Activated CD4-positive, alpha-beta T cell treated with anti-CD3 and anti-CD28 coated beads, Interleukin-2, amount 50 U/mL, for 4 hours (primary cell): ENCODE measurements around the gene ARHGAP11B.
"Not testable (repeated sequence)": the region's sequence is repeated elsewhere in the genome, so short reads cannot be mapped to it uniquely, and the experiment has no call there.

Experiments used
- DNase-seq, 2 experiments: peaks; one replicate each; pipeline ENCODE4 v3.0.0-alpha.2; 2020

The ARHGAP11B gene

DNA sequence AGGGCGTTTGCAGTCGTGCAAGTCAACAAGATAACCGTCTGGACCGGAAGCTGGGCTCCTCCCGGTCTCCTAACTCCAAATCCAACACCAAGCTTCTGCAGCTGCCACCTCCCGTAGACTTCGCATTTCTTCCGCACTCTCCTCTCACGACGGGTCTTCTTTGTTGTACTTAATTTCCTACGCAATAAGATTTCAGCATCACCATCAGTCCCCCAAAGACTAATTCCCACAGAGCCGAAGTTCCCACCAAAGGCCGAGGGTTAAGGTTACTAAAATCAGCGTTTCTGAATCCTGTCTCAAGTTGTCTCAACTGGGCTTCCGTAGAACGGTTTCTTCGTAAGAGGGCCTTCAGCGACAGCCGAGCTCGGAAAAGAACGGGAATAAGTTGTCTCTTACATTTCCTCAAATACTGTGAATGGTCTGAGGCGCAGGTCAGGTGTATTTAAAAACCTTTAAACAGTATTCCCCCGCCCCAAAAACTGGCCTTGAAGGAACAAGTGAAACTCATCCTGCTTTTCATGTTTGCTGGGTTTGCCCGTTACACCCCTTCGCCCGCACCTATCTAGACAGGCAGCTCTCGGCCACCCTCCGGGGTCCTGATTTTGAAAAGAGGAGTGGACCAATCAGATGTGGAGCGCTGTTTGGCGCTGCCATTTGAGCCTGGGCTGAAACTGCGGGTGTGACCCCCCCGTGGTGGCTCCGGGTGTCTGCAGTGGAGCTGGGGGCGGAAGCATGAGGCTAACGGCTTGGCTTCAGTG lies at the start of gene ARHGAP11B:
Gene ARHGAP11B, plus strand, starts transcription at position 693 of the 758 bp plus-strand sequence.
- peak; percentile 92 to 93 for DNase-seq

GRCh38 chr15:30579394-30579970 lies 46.4 kb upstream of the ARHGAP11B start:
- not testable (repeated sequence) for DNase-seq

DNA sequence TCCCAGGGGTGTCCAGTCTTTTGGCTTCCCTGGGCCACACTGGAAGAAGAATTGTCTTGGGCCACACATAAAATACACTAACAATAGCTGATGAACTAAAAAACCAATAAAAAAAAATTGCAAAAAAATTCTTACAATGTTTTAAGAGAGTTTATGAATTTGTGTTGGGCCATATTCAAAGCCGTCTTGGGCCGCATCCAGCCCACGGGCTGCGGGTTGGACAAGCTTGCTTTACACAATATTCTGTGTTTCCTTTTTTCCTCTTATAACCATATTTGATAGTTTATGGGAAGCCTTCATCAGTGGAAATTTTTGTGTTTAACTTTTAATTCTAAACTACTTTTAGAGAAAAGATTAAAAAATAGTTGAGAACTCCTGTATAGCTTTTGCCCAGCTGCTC lies 45.2 kb upstream of the ARHGAP11B start:
- DNase-seq = not testable (repeated sequence)

- not testable (repeated sequence) for DNase-seq
Observed at GRCh38 chr15:30598953-30599352, 27.0 kb upstream of the ARHGAP11B start.

- not testable (repeated sequence) for DNase-seq
Observed at GRCh38 chr15:30603796-30604195, 22.1 kb upstream of the ARHGAP11B start, which contains the start of gene GOLGA8H. Gene GOLGA8H, plus strand, starts transcription at chr15:30604028. Its CDS starts 98 bp downstream, at chr15:30604126.

GRCh38 chr15:30612271-30612670 lies 13.7 kb upstream of the ARHGAP11B start:
- not testable (repeated sequence) for DNase-seq

GRCh38 chr15:30621342-30621741 lies 4.6 kb upstream of the ARHGAP11B start:
- not testable (repeated sequence) for DNase-seq

- not testable (repeated sequence) for DNase-seq
Observed at GRCh38 chr15:30626194-30626565, 252 bp downstream of the ARHGAP11B start.

GRCh38 chr15:30626632-30627031 lies 704 bp downstream of the ARHGAP11B start:
- not testable (repeated sequence) for DNase-seq

DNA sequence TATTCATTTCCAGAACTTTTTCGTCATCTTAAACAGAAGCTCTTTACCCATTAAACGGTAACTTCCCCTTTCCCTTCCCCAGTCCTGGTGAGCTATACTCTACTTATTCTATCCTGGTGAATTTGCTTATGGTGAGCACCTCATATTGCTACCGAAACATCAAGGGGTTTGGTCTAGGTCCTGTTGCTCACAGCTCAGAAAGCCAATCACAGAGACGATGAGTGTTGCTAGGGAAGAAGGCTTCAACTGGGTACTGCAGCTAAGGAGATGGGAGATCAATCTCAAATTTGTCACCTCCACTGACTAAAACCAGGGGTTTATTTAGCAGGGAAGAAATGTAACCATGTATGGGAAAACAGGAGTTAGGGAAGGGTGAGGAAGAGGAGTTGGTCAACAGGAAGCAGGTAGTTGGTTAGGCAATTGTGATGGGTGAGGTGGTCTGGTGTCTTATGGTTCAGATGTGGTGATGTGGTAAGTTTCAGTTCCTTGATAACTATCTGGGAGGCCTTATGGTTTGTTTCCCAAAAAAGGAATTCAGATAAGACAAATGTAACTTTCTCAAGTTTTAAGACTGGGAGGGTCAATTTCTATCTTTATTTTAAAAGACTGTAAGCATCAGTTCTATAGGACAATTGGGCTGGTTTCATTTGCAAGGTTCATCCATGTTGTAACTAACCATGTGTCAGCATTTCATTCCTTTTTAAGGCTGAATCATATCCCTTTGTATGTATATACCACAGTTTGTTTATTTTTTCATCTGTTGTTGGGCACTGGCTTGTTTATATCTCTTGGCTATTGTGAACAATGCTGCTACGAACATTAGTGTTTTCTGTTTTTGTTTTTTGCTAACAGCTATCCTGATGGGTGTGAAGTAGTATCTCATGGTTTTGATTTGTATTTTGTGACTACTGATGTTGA lies 24.3 kb downstream of the ARHGAP11B start:
- no peak for DNase-seq

GRCh38 chr15:30661154-30661553 lies 35.2 kb downstream of the ARHGAP11B start:
- DNase-seq = not testable (repeated sequence)

DNA sequence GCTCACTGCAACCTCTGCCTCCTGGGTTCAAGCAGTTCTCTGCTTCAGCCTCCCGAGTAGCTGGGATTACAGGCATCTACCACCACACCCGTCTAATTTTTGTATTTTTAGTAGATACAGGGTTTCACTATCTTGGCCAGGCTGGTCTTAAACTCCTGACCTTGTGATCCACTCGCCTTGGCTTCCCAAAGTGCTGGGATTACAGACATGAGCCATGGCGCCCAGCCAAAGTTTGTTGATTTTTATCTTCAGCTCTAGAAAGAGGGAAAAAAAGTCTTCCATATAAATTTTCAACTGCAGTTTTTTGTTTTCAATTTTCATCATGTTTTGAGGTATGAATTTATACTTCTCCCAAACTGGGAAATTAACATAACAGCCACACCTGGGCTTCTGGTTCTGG lies 43.7 kb downstream of the ARHGAP11B start:
- DNase-seq = not testable (repeated sequence)

DNA sequence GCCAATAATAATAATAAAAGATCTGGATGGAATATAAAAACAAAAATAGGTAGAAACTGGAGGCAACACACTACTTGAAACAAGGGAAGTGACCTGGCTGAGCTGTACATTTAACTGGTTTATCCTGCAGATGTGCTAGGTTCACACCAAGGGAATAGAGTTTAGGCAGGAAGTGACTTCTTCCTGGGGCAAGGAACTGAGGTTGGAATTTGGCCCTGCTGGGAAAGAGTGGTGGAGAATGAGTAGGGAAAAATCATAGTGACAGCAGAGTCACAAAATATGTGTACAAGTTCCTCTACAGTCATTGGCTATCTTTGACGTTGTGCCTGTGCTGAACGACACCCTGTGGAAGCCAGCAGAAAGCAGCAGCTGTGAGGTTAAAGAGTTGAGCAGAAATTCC lies 44.1 kb downstream of the ARHGAP11B start:
- DNase-seq = no peak

DNA sequence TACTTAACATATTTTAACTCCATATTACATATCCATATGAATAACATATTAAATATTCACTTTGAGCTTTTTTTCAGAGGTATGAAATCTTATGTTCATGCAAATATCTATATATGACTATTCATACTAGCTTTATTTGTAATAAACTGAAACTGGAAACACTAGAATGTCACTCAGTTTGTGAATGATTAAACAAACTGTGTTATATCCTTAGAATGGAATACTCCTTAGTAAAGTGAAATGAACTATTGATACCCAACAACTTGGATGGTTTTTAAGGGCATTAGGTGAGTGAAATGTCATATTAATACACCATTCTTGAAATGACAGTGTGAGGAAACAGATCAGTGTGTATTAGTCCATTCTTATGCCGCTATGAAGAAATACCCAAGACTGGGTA lies 45.4 kb downstream of the ARHGAP11B start:
- DNase-seq = no peak

GRCh38 chr15:30675126-30675525 lies 49.2 kb downstream of the ARHGAP11B start:
- no peak for DNase-seq

DNA sequence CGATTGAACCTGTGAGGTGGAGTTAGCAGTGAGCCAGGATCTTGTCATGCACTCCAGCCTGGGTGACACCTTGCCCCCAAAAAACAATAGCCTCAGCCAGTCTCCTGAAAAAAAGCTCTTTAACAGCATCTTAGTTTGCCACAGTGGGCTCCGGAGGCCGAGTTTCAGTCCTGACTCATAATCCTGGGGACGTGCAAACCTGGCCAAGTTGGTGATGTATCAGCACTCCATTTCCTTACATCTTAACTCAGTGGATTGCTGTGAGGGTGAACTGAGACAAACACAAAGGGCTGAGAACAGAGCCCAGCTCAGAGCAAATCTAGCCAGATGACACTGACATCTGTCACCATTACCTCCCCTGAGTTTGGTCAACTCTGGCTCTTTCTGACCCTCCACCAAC lies 50.0 kb downstream of the ARHGAP11B start:
- not testable (repeated sequence) for DNase-seq

- not testable (repeated sequence) for DNase-seq
Observed at GRCh38 chr15:30680997-30681396, 55.1 kb downstream of the ARHGAP11B start.

GRCh38 chr15:30685709-30686285 lies 59.9 kb downstream of the ARHGAP11B start:
- DNase-seq = not testable (repeated sequence)

DNA sequence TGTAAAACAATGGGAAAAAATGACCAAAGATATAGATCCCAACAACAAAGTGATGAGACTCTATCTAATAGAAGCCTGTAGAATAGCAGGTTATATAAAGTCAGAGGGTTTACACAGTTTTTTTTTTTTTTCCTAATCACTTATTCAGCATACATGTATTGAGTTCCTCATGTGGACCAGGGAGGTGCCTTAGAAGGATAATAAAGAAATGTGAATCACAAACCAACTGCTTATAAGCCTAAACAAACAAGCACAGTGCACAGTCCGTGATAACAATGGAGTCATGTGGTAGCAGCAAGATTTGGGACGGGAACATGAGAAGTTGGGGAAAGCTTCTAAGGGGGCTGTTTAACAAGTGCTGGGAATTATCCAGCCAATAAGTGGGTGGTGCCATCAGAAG lies 60.7 kb downstream of the ARHGAP11B start:
- not testable (repeated sequence) for DNase-seq
